Nephron progenitor cell (in vitro differentiated cells): Measurements from ENCODE around the gene ANKH.

Experiments
- DNase-seq: peaks from one replicate; pipeline ENCODE4 v3.0.0; 2021
- H3K27ac Mint-ChIP-seq: 2 replicates; pipeline ENCODE4 v1.8.0; 2021; ENCODE audit warnings: mild to moderate bottlenecking, moderate library complexity, mixed read lengths
- H3K27me3 Mint-ChIP-seq: 2 replicates; pipeline ENCODE4 v1.8.0; 2021; ENCODE audit warnings: mild to moderate bottlenecking, low read depth, mixed read lengths; ENCODE audit not compliant: poor library complexity
- H3K36me3 Mint-ChIP-seq: 2 replicates; pipeline ENCODE4 v1.8.0; 2021; ENCODE audit warnings: low read depth, mixed read lengths
- H3K4me1 Mint-ChIP-seq: 2 replicates; pipeline ENCODE4 v1.8.0; 2021; ENCODE audit warnings: mixed read lengths
- H3K4me3 Mint-ChIP-seq: 2 replicates; pipeline ENCODE4 v1.8.0; 2021; ENCODE audit warnings: mild to moderate bottlenecking, moderate library complexity, mixed read lengths
- H3K9me3 Mint-ChIP-seq: 2 replicates; pipeline ENCODE4 v1.8.0; 2021; ENCODE audit warnings: mild to moderate bottlenecking, moderate library complexity, mixed read lengths
- CTCF ChIP-seq: fragments of 200-600 bp; sonication (generic); IDR thresholded peaks from 2 replicates; pipeline ENCODE4 v1.5.0; 2021; ENCODE audit warnings: antibody characterized with exemption

The ANKH gene

DNA sequence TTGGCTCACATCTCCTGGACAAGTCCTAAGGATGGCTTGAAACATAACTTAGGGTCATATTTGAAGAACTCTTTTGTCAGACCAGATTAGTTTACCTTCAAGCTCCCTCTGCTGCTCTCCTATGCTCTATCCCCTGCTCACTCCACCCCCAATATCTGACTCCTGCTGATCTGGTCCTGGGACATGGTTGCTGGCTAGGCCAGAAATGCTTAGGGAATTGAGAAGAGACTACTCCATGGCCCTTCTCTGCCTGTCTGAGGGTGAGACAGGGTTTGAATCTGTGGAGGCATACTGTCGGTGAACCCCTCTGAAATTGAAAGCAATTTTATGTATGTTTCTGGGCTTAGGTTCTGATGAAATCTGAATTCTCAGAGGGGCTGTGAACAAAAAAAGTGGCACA is 203.8 kb downstream of the ANKH start:
- Mint-ChIP-seq H3K4me3 (no peak overlapping the region), H3K9me3 (peaks cover 5% of the 10 kb centered on the region), H3K27me3 (peaks cover 3% of the 10 kb centered on the region), H3K36me3 (peaks cover 21% of the 10 kb centered on the region), H3K4me1 (peaks cover 67% of the 10 kb centered on the region), H3K27ac (no peak overlapping the region)
- no peak for TF ChIP-seq CTCF
- no peak for DNase-seq

- peaks cover 3% of the 10 kb centered on the region for H3K27me3 Mint-ChIP-seq
- H3K4me3 Mint-ChIP-seq = no peak overlapping the region
- DNase-seq = no peak
- peaks cover 5% of the 10 kb centered on the region for H3K9me3 Mint-ChIP-seq
- no peak for TF ChIP-seq CTCF
- peaks cover 62% of the 10 kb centered on the region for H3K4me1 Mint-ChIP-seq
- H3K27ac Mint-ChIP-seq = no peak overlapping the region
- H3K36me3 Mint-ChIP-seq = peaks cover 26% of the 10 kb centered on the region
Observed at GRCh38 chr5:14667290-14667689, 204.3 kb downstream of the ANKH start.

- H3K4me1 Mint-ChIP-seq = peaks cover 53% of the 10 kb centered on the region
- no peak overlapping the region for H3K27ac Mint-ChIP-seq
- H3K27me3 Mint-ChIP-seq = peaks cover 3% of the 10 kb centered on the region
- H3K9me3 Mint-ChIP-seq = peaks cover 5% of the 10 kb centered on the region
- peaks cover 32% of the 10 kb centered on the region for H3K36me3 Mint-ChIP-seq
- peak overlapping the region; percentile 94 for H3K4me3 Mint-ChIP-seq
- no peak for DNase-seq
- no peak for TF ChIP-seq CTCF
Observed at GRCh38 chr5:14666357-14666756, 205.2 kb downstream of the ANKH start.

GRCh38 chr5:14665949-14666348 is 205.6 kb downstream of the ANKH start:
- DNase-seq = peak; percentile 7
- H3K4me1 Mint-ChIP-seq = peaks cover 49% of the 10 kb centered on the region

GRCh38 chr5:14665101-14665822 is 206.3 kb downstream of the ANKH start:
- Mint-ChIP-seq H3K4me1 (peaks cover 46% of the 10 kb centered on the region), H3K27ac (peak overlapping the region; percentile 79), H3K4me3 (peak overlapping the region; percentile 94), H3K9me3 (peaks cover 5% of the 10 kb centered on the region), H3K27me3 (peaks cover 3% of the 10 kb centered on the region), H3K36me3 (peaks cover 32% of the 10 kb centered on the region)
- no peak for TF ChIP-seq CTCF
- DNase-seq = peak; percentile 25

More at GRCh38 chr5:14665949-14666348, 205.6 kb downstream of the ANKH start:
- no peak for TF ChIP-seq CTCF
- H3K27me3 Mint-ChIP-seq = peaks cover 3% of the 10 kb centered on the region
- peak overlapping the region; percentile 94 for H3K4me3 Mint-ChIP-seq
- no peak overlapping the region for H3K27ac Mint-ChIP-seq
- H3K36me3 Mint-ChIP-seq = peaks cover 32% of the 10 kb centered on the region
- peaks cover 5% of the 10 kb centered on the region for H3K9me3 Mint-ChIP-seq
